Measurements from ENCODE around the gene SOSTDC1. TPM values are rescaled to one million over a fixed set of nuclear protein-coding genes. Genes with fewer than 3 reads are reported as not detected.

Gene SOSTDC1
- 1 to 10 TPM in 3 of 4 donors, under 1 TPM in 1; 0.54 to 5.8 (median 2.5) TPM for total RNA-seq

DNA sequence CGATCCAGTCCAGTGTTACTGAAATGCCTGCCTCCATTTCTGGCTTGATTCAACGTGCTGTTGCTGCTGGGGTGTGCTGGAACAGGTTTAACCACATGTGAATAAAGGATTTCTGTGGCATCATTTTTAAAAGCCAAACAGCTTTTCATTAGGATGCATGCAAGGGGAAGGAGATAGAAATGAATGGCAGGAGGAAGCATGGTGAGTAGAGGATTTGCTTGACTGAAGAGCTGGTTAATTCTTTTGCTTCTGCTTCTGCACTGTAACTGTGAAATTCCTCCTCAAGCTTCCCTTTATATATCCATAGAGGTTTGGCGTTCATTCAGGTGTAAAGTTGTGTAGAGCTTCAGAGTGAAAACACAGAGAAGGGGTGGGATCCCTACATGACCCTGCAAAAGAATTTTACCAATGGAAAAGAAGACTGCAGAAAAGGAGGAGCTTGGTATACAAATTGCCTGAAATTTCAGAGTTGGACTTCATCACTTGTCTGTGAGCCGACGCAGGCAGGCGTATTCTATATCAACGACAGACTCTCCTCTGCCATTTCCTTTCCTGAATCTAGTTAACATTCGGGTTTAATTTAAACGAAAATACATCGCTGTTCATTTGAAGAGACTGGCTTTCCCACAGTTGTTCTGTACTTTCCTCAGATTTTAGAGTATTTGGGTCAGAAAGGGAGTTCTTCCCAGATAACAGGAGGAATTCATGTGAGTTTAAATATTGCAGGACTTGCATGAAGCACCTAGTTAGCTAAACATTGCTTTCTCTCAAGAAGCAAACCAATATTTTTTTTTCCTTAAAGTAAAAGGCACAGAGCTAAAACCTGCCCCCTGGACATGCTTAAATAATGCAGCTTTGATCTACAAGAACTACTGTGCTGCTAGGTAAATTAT, at the start of gene SOSTDC1:
Gene SOSTDC1 (minus strand): TSS at position 270 of the 893 bp plus-strand sequence. CDS start 70 bp downstream, at position 200.
- no peak for TF ChIP-seq CTCF (IDR thresholded peaks at IDR 0.05)
- TF ChIP-seq POLR2A (IDR thresholded peaks at IDR 0.05): no peak
- DNase-seq: no peak
- Histone ChIP-seq H3K27ac (peak within 1 kb of the TSS in 1 of 4 donors; percentile 60), H3K9me3 (no peaks in the 10 kb centered on the region), H3K27me3 (no peaks in the 10 kb centered on the region), H3K4me3 (peak within 1 kb of the TSS in 2 of 4 donors; percentile 11 to 36), H3K36me3 (no peaks in the 10 kb centered on the region), H3K4me1 (no peaks in the 10 kb centered on the region)

DNA sequence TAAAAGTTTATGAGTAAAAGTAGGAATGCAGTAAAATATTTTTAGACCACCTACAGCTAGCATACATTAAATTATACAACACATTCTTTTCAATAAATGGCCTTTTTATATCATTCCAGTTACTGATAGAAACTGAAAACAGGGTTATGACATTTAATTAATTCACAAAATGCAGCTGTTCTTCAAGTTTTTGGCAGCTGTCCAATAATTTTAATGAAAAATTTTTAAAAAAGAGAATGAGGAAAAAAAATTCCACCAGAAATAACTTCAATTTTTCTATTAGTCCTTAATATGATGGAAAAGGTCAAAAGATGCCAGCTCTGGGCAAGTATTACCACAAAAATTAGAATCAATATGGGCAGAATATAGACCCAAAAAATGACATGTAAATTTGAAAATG, 49.2 kb upstream of the SOSTDC1 start:
- Histone ChIP-seq H3K27ac (no peak overlapping the region), H3K4me1 (no peaks in the 10 kb centered on the region), H3K27me3 (no peaks in the 10 kb centered on the region), H3K36me3 (no peaks in the 10 kb centered on the region), H3K9me3 (no peaks in the 10 kb centered on the region), H3K4me3 (no peak overlapping the region)
- TF ChIP-seq POLR2A (IDR thresholded peaks at IDR 0.05): no peak
- no peak for TF ChIP-seq CTCF (IDR thresholded peaks at IDR 0.05)
- no peak for DNase-seq

DNA sequence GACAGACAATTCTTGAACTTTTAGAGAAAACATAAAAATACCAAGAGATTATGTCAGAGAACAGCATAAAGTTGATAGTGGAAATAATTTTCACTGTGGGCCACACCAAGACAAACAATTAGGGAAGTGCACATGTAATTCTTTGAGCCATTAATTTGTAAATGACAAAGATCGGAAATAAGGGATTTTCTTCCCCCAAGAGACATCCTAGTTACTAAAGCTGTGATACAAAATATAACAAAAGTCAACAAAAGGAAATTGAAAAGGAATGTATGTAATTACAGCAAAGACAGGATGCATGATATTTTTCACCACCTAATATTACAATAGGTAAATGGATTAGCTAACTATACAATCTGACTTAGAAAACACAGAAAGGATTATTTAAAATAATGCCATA, 48.7 kb upstream of the SOSTDC1 start:
- DNase-seq: no peak
- no peak overlapping the region for H3K4me3 ChIP-seq
- no peaks in the 10 kb centered on the region for H3K9me3 ChIP-seq
- no peaks in the 10 kb centered on the region for H3K36me3 ChIP-seq
- H3K27me3 ChIP-seq: no peaks in the 10 kb centered on the region
- TF ChIP-seq CTCF (IDR thresholded peaks at IDR 0.05) (no peak), POLR2A (IDR thresholded peaks at IDR 0.05) (no peak)
- H3K4me1 ChIP-seq: no peaks in the 10 kb centered on the region
- H3K27ac ChIP-seq: no peak overlapping the region

- no peak for DNase-seq
- H3K4me1 ChIP-seq: no peaks in the 10 kb centered on the region
- no peaks in the 10 kb centered on the region for H3K27me3 ChIP-seq
- H3K27ac ChIP-seq: no peak overlapping the region
- H3K9me3 ChIP-seq: no peaks in the 10 kb centered on the region
- H3K4me3 ChIP-seq: no peak overlapping the region
- H3K36me3 ChIP-seq: no peaks in the 10 kb centered on the region
- no peak for TF ChIP-seq POLR2A (IDR thresholded peaks at IDR 0.05)
- TF ChIP-seq CTCF (IDR thresholded peaks at IDR 0.05): no peak
These were observed 46.6 kb upstream of the SOSTDC1 start for GRCh38 chr7:16512097-16512496.

GRCh38 chr7:16511314-16511713, 45.8 kb upstream of the SOSTDC1 start:
- DNase-seq: no peak
- H3K27me3 ChIP-seq: no peaks in the 10 kb centered on the region
- no peaks in the 10 kb centered on the region for H3K36me3 ChIP-seq
- H3K4me3 ChIP-seq: no peak overlapping the region
- TF ChIP-seq CTCF (IDR thresholded peaks at IDR 0.05) (no peak), POLR2A (IDR thresholded peaks at IDR 0.05) (no peak)
- no peaks in the 10 kb centered on the region for H3K9me3 ChIP-seq
- no peaks in the 10 kb centered on the region for H3K4me1 ChIP-seq
- no peak overlapping the region for H3K27ac ChIP-seq

Measured in Peyer's patch (tissue), 4 donors.